ENCODE measurements around the gene STIM2.

Gene STIM2

DNA sequence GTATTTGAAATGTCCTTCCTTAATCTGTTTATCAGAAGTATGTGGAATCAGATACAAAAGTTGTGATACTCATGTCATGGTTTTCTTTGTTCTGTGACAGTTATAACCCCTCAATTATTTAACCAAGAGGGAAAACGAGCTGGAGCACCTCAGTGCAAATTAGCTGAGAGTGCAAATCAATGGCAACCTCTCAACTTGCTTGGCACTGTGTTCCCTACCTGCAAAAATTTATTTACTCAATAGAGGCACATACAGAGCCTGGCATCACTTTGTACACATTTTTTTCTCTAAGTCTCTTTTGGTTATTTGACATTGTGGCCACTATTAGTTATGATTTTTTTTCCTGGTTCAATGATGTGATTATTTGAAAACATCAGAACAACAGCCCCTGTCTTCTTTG is 186.2 kb downstream of the STIM2 start:
- no peak overlapping the region for H3K27ac Mint-ChIP-seq
- peaks cover 3% of the 10 kb centered on the region for H3K36me3 Mint-ChIP-seq (ENCODE audit: low read depth)
- peaks cover 11% of the 10 kb centered on the region for H3K4me1 Mint-ChIP-seq (ENCODE audit: low read depth)
- H3K27me3 Mint-ChIP-seq: peaks cover 46% of the 10 kb centered on the region
- peaks cover 6% of the 10 kb centered on the region for H3K9me3 Mint-ChIP-seq
- H3K4me3 Mint-ChIP-seq: no peak overlapping the region

GRCh38 chr4:27048429-27049238 is 188.0 kb downstream of the STIM2 start:
- H3K27me3 Mint-ChIP-seq: peaks cover 52% of the 10 kb centered on the region
- H3K9me3 Mint-ChIP-seq: peaks cover 3% of the 10 kb centered on the region
- no peak overlapping the region for H3K4me3 Mint-ChIP-seq
- peaks cover 11% of the 10 kb centered on the region for H3K4me1 Mint-ChIP-seq (ENCODE audit: low read depth)
- peaks cover 3% of the 10 kb centered on the region for H3K36me3 Mint-ChIP-seq (ENCODE audit: low read depth)
- no peak overlapping the region for H3K27ac Mint-ChIP-seq

DNA sequence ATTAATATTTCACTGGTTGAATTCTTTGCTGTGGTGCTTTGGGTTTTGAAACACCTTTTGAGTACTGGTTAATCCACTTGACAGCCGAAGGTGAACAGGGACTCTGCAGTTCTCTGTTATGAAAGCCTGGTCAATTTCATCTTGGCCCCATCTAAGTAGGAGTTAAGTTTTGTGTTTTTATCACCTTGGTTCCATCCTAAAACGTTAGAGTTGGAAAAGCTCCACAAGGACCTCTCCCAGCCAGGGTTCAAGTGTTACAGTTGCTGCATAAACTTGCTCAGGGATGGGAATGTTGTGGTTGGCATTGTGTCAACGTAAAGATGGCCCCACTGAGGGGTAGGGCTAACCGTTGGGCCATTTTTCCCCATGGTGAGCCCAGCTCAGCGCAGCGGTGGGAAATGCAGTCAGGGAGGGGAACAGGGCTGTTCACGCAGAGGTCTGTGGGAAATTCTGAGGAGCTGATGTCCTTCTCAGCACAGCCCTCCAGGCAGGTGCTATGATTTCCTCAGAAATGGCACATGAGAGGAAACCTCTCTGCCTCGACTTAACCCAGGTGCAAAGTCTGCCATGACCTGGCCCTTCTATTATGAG is 188.7 kb downstream of the STIM2 start:
- H3K27ac Mint-ChIP-seq: no peak overlapping the region
- H3K27me3 Mint-ChIP-seq: peaks cover 53% of the 10 kb centered on the region
- H3K4me1 Mint-ChIP-seq (ENCODE audit: low read depth): peaks cover 11% of the 10 kb centered on the region
- H3K4me3 Mint-ChIP-seq: no peak overlapping the region
- no peaks in the 10 kb centered on the region for H3K9me3 Mint-ChIP-seq
- no peaks in the 10 kb centered on the region for H3K36me3 Mint-ChIP-seq (ENCODE audit: low read depth)

DNA sequence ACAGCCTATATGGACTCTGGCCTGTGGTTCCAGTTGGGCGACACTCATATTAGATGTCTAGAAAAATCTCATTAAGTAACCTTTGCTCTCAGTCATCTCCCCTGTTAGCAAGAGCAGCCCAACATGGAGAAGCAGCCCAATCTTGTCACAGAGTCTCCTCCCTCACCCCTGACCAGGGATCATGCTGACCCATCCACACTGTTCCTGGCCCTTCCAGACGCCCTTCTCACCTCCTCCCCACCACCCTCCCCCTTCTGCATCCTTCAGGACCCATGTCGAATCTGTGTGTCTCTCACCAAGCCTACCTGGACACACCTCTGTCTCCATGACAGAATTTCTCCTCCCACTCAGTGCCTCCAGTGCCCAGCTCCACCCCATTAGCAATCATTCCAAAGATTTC is 190.1 kb downstream of the STIM2 start:
- Mint-ChIP-seq H3K4me1 (ENCODE audit: low read depth) (peaks cover 11% of the 10 kb centered on the region), H3K27ac (no peak overlapping the region), H3K9me3 (no peaks in the 10 kb centered on the region), H3K4me3 (no peak overlapping the region), H3K36me3 (ENCODE audit: low read depth) (no peaks in the 10 kb centered on the region), H3K27me3 (peaks cover 53% of the 10 kb centered on the region)

- Mint-ChIP-seq H3K27me3 (peaks cover 34% of the 10 kb centered on the region), H3K4me1 (ENCODE audit: low read depth) (no peaks in the 10 kb centered on the region), H3K36me3 (ENCODE audit: low read depth) (no peaks in the 10 kb centered on the region), H3K27ac (no peak overlapping the region), H3K9me3 (no peaks in the 10 kb centered on the region), H3K4me3 (no peak overlapping the region)
Measured at GRCh38 chr4:27055221-27055760, 194.7 kb downstream of the STIM2 start.

DNA sequence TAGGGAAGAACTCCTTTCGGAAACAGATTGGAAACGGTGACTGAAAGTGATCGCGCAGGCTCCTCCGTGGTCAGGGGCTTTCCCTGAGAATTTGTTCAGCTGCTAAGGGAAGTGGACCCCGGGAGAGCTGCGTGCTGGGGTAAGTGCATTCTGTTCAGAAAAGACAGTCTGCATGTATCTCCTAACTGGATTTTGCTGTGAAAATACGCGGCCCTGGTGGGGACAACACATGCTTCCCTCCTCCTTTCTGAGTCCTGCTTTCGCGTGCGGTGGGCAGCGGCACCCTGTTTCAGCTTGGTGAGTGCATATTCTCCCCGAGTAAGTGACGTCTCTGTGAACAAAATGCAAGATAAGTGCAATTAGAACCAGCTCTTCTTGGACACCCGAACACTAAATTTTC is 195.6 kb downstream of the STIM2 start:
- H3K4me3 Mint-ChIP-seq: no peak overlapping the region
- H3K27me3 Mint-ChIP-seq: peaks cover 27% of the 10 kb centered on the region
- no peaks in the 10 kb centered on the region for H3K9me3 Mint-ChIP-seq
- no peaks in the 10 kb centered on the region for H3K36me3 Mint-ChIP-seq (ENCODE audit: low read depth)
- H3K4me1 Mint-ChIP-seq (ENCODE audit: low read depth): no peaks in the 10 kb centered on the region
- no peak overlapping the region for H3K27ac Mint-ChIP-seq

DNA sequence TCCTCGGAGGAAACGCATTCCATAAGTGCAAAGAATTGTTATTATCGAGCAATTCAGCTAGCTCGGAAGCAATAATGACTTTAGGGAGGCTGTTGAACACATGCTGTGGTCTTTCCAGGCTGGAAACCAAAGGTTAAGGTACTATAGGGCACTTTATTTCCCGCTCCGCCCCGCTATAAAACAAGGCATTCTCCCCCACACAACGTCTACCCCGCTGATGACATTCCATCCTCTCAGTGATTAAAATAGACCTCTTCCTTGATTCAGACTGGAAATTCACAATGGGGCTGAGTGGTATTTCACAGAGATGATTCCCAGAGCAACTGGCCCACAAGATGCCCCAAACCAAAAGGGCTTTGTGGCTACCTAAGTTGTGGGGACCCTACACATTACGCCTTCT is 196.4 kb downstream of the STIM2 start:
- no peaks in the 10 kb centered on the region for H3K9me3 Mint-ChIP-seq
- H3K4me1 Mint-ChIP-seq (ENCODE audit: low read depth): no peaks in the 10 kb centered on the region
- peaks cover 27% of the 10 kb centered on the region for H3K27me3 Mint-ChIP-seq
- no peaks in the 10 kb centered on the region for H3K36me3 Mint-ChIP-seq (ENCODE audit: low read depth)
- no peak overlapping the region for H3K4me3 Mint-ChIP-seq
- H3K27ac Mint-ChIP-seq: no peak overlapping the region

- Mint-ChIP-seq H3K9me3 (no peaks in the 10 kb centered on the region), H3K4me3 (no peak overlapping the region), H3K4me1 (ENCODE audit: low read depth) (no peaks in the 10 kb centered on the region), H3K27ac (no peak overlapping the region), H3K36me3 (ENCODE audit: low read depth) (no peaks in the 10 kb centered on the region), H3K27me3 (peaks cover 25% of the 10 kb centered on the region)
Measured at GRCh38 chr4:27057662-27058061, 197.0 kb downstream of the STIM2 start.

DNA sequence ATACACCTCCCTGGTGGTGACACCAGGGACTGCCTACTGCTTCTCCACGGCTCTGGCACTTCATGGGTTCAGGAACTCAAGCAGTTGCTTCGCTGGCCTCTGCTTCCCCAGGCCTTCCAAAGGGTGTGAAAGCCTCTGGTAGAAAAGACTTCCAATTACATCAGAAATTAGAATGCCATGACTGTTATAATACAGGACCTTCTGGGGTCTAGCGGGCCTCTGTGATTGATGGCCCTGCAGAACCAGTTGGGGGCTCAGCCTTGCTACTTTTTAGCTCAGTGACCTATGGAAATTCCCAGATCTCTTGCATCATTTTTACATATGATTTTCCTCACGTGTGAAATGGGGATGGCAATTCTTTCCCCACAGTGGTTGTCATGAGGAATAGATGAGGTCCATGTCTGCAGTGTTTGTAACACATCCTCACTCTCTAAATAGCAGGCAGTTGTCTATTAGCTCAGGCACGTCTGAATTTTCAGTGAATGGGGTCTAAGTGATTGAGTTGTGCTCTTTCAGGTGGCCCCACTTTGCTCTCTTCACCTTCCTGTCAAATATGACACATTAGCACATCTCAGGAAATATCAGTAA is 198.3 kb downstream of the STIM2 start:
- Mint-ChIP-seq H3K9me3 (no peaks in the 10 kb centered on the region), H3K4me3 (no peak overlapping the region), H3K4me1 (ENCODE audit: low read depth) (no peaks in the 10 kb centered on the region), H3K36me3 (ENCODE audit: low read depth) (no peaks in the 10 kb centered on the region), H3K27me3 (peaks cover 13% of the 10 kb centered on the region), H3K27ac (no peak overlapping the region)

DNA sequence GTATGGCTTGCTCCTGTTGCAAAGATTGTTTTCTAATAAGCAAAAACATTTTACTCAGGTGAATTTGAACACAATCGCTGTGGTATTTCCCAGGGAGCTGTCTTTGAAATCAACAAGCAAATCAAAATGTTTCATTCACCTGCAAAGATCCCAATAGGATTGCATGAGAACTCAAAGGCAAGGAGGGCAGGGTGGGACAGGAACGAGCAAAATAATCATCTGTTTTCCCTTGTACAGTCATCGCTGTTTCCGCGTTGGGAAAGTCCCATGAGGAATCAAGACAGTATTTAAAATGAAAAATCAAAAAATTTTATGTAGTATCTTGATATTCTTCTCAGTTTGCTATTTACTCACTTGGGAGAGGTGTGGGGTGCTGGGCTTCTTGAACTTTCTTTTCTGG is 198.8 kb downstream of the STIM2 start:
- no peak overlapping the region for H3K27ac Mint-ChIP-seq
- no peaks in the 10 kb centered on the region for H3K4me1 Mint-ChIP-seq (ENCODE audit: low read depth)
- no peaks in the 10 kb centered on the region for H3K36me3 Mint-ChIP-seq (ENCODE audit: low read depth)
- no peak overlapping the region for H3K4me3 Mint-ChIP-seq
- no peaks in the 10 kb centered on the region for H3K9me3 Mint-ChIP-seq
- H3K27me3 Mint-ChIP-seq: peaks cover 8% of the 10 kb centered on the region

DNA sequence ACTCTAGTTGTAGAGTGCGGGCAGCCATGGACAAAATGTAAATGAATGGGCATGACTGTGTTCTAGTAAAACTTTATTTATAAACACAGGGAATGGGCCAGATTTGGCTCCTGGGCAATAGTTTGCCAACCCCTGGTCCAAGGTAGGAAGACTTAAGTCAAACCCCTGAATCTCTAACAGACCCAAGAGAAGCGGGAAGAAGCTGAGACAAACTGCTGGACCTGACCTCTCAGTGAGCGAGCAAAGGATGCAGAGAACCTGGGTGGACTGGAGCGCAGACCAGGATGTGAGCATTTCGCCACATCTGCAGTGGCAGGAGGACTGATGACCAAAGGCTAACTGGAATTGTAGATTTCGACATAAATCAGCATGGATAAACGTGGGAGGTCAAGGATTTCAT is 201.6 kb downstream of the STIM2 start:
- Mint-ChIP-seq H3K27ac (no peak overlapping the region), H3K4me1 (ENCODE audit: low read depth) (no peaks in the 10 kb centered on the region), H3K36me3 (ENCODE audit: low read depth) (no peaks in the 10 kb centered on the region), H3K9me3 (no peaks in the 10 kb centered on the region), H3K4me3 (no peak overlapping the region), H3K27me3 (no peaks in the 10 kb centered on the region)

GRCh38 chr4:27066591-27066990 is 205.9 kb downstream of the STIM2 start:
- Mint-ChIP-seq H3K27ac (no peak overlapping the region), H3K4me1 (ENCODE audit: low read depth) (no peaks in the 10 kb centered on the region), H3K9me3 (peaks cover 5% of the 10 kb centered on the region), H3K27me3 (peaks cover 4% of the 10 kb centered on the region), H3K36me3 (ENCODE audit: low read depth) (no peaks in the 10 kb centered on the region), H3K4me3 (no peak overlapping the region)

DNA sequence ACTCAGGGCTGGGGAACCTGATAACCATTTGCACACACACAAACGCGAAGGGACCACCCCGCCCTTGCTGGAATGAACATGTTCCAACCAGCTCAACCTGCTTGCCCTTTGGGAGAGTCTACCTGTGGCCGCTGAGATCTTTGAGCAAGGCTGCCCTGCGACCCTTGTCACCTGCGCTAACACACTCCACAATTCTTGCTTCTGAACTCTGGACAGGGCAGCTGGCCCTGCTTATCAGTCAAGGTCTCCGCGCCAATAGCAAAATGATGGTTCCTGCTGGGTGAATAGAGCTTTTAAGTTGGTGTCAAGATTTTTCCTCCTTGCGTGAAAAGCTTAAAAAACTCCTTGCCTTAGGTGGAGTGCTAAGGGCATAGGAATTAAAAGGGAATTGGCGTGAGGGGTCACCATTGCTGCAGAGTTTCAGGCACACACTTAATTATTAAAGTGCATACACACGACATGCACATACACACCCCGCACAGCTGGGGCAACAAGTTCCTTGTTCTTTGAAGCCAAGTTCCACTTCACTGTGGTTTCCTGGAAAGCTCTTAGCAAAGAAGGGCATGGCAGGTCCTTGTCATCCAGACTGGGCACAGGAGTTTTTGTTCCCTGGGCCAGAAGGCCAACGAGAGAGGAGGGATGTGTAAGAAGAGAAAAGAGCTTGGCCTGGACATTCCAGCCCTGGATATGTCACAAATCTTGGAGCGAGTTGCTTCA is 207.7 kb downstream of the STIM2 start:
- Mint-ChIP-seq H3K27me3 (peaks cover 4% of the 10 kb centered on the region), H3K4me3 (no peak overlapping the region)

More for the DNA sequence above, 207.7 kb downstream of the STIM2 start:
- Mint-ChIP-seq H3K4me1 (ENCODE audit: low read depth) (no peaks in the 10 kb centered on the region), H3K36me3 (ENCODE audit: low read depth) (no peaks in the 10 kb centered on the region), H3K9me3 (peaks cover 5% of the 10 kb centered on the region), H3K27ac (no peak overlapping the region)
